IMR-90 (cell line): ENCODE results near the gene RFPL1. TPM values are rescaled to one million over a fixed set of nuclear protein-coding genes. Genes with fewer than 3 reads are reported as not detected.

Experiments
- ATAC-seq: fragments of 200-7000 bp; cut with Tn5 transposase; 2 replicates; pipeline ENCODE4 v1.9.1; 2020; ENCODE audit warnings: low read depth, mild to moderate bottlenecking, moderate library complexity
- BruUV-seq: library from RNA; stranded (reverse); fragments of 400-500 nt; replicated peaks from 2 replicates; lab custom pipeline; 2021; lab: Mats Ljungman, UMichigan
- CTCF ChIA-PET: fragments of 300-600 bp; formaldehyde crosslinking; extraction: SDS; loops from one replicate; lab custom pipeline; 2021; ENCODE audit warnings: antibody characterized with exemption; lab: Yijun Ruan, JAX
- POLR2A ChIA-PET: fragments of 300-600 bp; sonication (Branson Sonifier 250); formaldehyde crosslinking; loops from one replicate; lab custom pipeline; 2022; ENCODE audit warnings: antibody characterized with exemption; ENCODE audit not compliant: unreplicated experiment; lab: Charles Lee
- DNase-seq: peaks from one replicate; pipeline ENCODE4 v3.0.0; 2013
- H2AFZ ChIP-seq: replicated peaks from 2 replicates; pipeline ENCODE3; 2013; ENCODE audit warnings: low read length, mild to moderate bottlenecking; ENCODE audit not compliant: poor library complexity
- H2AK5ac ChIP-seq: 2 replicates; pipeline ENCODE4 v1.6.1; 2013; ENCODE audit warnings: low read depth, low read length, inconsistent platforms
- H2AK9ac ChIP-seq: replicated peaks from 2 replicates; pipeline ENCODE3; 2013; ENCODE audit warnings: mild to moderate bottlenecking, low read depth, low read length, moderate library complexity; ENCODE audit not compliant: poor library complexity
- H2BK120ac ChIP-seq: 2 replicates; pipeline ENCODE4 v1.6.1; 2013; ENCODE audit warnings: low read depth, low read length, inconsistent platforms
- H2BK15ac ChIP-seq: 3 replicates; pipeline ENCODE4 v1.6.1; 2013; ENCODE audit warnings: low read depth, low read length, inconsistent platforms
- H2BK20ac ChIP-seq: 2 replicates; pipeline ENCODE4 v1.6.1; 2013; ENCODE audit warnings: low read depth, mild to moderate bottlenecking, inconsistent platforms, low read length, moderate library complexity
- H2BK5ac ChIP-seq: 2 replicates; pipeline ENCODE4 v1.6.1; 2013; ENCODE audit warnings: mild to moderate bottlenecking, low read depth, low read length, inconsistent platforms; ENCODE audit not compliant: poor library complexity, severe bottlenecking
- H3K14ac ChIP-seq: replicated peaks from 2 replicates; pipeline ENCODE4 v1.6.1; 2013; ENCODE audit warnings: low read depth, low read length, inconsistent platforms
- H3K18ac ChIP-seq: 2 replicates; pipeline ENCODE4 v1.6.1; 2013; ENCODE audit warnings: low read depth, low read length, control low read depth
- H3K23ac ChIP-seq: 2 replicates; pipeline ENCODE4 v1.6.1; 2013; ENCODE audit warnings: low read depth, low read length, inconsistent platforms
- H3K27ac ChIP-seq: 2 replicates; pipeline ENCODE4 v1.5.1; 2013; ENCODE audit warnings: mild to moderate bottlenecking, control low read depth, low read length; ENCODE audit not compliant: insufficient read depth
- H3K27me3 ChIP-seq: 2 replicates; pipeline ENCODE4 v1.6.1; 2013; ENCODE audit warnings: low read length; ENCODE audit not compliant: control insufficient read depth, insufficient read depth
- H3K36me3 ChIP-seq: 2 replicates; pipeline ENCODE4 v1.6.1; 2013; ENCODE audit warnings: low read length, mixed read lengths; ENCODE audit not compliant: control insufficient read depth, insufficient read depth
- H3K4ac ChIP-seq: 2 replicates; pipeline ENCODE4 v1.6.1; 2013; ENCODE audit warnings: low read depth, low read length, inconsistent platforms
- H3K4me1 ChIP-seq: 2 replicates; pipeline ENCODE4 v1.6.1; 2013; ENCODE audit warnings: low read length, mixed read lengths; ENCODE audit not compliant: control insufficient read depth, insufficient read depth
- H3K4me2 ChIP-seq: 2 replicates; pipeline ENCODE4 v1.6.1; 2013; ENCODE audit warnings: low read depth, mild to moderate bottlenecking, control low read depth, low read length, moderate library complexity
- H3K4me3 ChIP-seq: 2 replicates; pipeline ENCODE4 v1.5.1; 2013; ENCODE audit warnings: low read depth, mild to moderate bottlenecking, control low read depth, low read length, moderate library complexity; ENCODE audit not compliant: insufficient read depth
- H3K56ac ChIP-seq: 2 replicates; pipeline ENCODE4 v1.6.1; 2013; ENCODE audit warnings: low read length, inconsistent platforms; ENCODE audit not compliant: insufficient read depth; ENCODE audit errors: extremely low read depth
- H3K79me1 ChIP-seq, 2 experiments: 2 replicates each; pipeline ENCODE4 v1.6.1; 2013; ENCODE audit warnings: low read length in 2 of 2, inconsistent platforms in 1 of 2, low read depth in 1 of 2
- H3K9ac ChIP-seq: 2 replicates; pipeline ENCODE4 v1.6.1; 2013; ENCODE audit warnings: low read depth, low read length, control low read depth
- H3K9me1 ChIP-seq: 2 replicates; pipeline ENCODE4 v1.6.1; 2013; ENCODE audit warnings: low read length, inconsistent platforms; ENCODE audit not compliant: insufficient read depth
- H3K9me3 ChIP-seq: 2 replicates; pipeline ENCODE4 v1.6.1; 2013; ENCODE audit warnings: low read length; ENCODE audit not compliant: control insufficient read depth, insufficient read depth
- H4K20me1 ChIP-seq: 2 replicates; pipeline ENCODE4 v1.6.1; 2013; ENCODE audit warnings: low read length, inconsistent platforms; ENCODE audit not compliant: insufficient read depth
- H4K5ac ChIP-seq: 2 replicates; pipeline ENCODE4 v1.6.1; 2013; ENCODE audit warnings: mild to moderate bottlenecking, low read depth, low read length, control low read depth
- H4K8ac ChIP-seq, 2 experiments: 2 replicates each; pipeline ENCODE4 v1.6.1; 2013; ENCODE audit warnings: low read depth in 2 of 2, low read length in 2 of 2, control low read depth in 1 of 2, inconsistent platforms in 1 of 2
- H4K91ac ChIP-seq: 2 replicates; pipeline ENCODE4 v1.6.1; 2013; ENCODE audit warnings: low read depth, low read length, inconsistent platforms; ENCODE audit not compliant: insufficient read depth
- CTCF ChIP-seq: conservative IDR thresholded peaks from 2 replicates; pipeline ENCODE4 v1.5.1; 2012; ENCODE audit warnings: mild to moderate bottlenecking, low read depth, low read length, improper control_type of control experiment
- MAFK ChIP-seq: IDR thresholded peaks from 2 replicates; pipeline ENCODE4 v1.6.1; 2012; ENCODE audit warnings: low read depth, low read length, improper control_type of control experiment
- MXI1 ChIP-seq: IDR thresholded peaks from 2 replicates; pipeline ENCODE4 v1.6.1; 2012; ENCODE audit warnings: low read depth, mild to moderate bottlenecking, low read length, moderate library complexity, borderline replicate concordance
- NFE2L2 ChIP-seq: fragments of 150-350 bp; IDR thresholded peaks from 2 replicates; pipeline ENCODE4 v1.6.1; 2016; ENCODE audit warnings: low read depth, mild to moderate bottlenecking, low read length
- RAD21 ChIP-seq: IDR thresholded peaks from 2 replicates; pipeline ENCODE4 v1.6.1; 2012; ENCODE audit warnings: low read length, improper control_type of control experiment
- RCOR1 ChIP-seq: IDR thresholded peaks from 2 replicates; pipeline ENCODE4 v1.6.1; 2012; ENCODE audit warnings: mild to moderate bottlenecking, low read length, improper control_type of control experiment; ENCODE audit not compliant: insufficient replicate concordance
- RFX5 ChIP-seq: IDR thresholded peaks from 2 replicates; pipeline ENCODE4 v1.8.0; 2012; ENCODE audit warnings: low read depth, mild to moderate bottlenecking, low read length, moderate library complexity
- WGBS, 2 experiments: methylation state at CpG; one replicate each; pipeline versions ENCODE4 v1.1.5 to v1.1.7; 2013; ENCODE audit warnings: missing lambda C conversion rate in 2 of 2; ENCODE audit not compliant: insufficient read length in 1 of 2; ENCODE audit errors: extremely low coverage in 2 of 2; 5-methylcytosine and 5-hydroxymethylcytosine counted together
- dilution Hi-C: fragments of 300-500 bp; cut with HindIII; formaldehyde crosslinking; loops from one replicate; pipeline ENCODE4 v1.14.3; 2018; ENCODE audit warnings: low sequenced_read_pairs; ENCODE audit not compliant: unreplicated experiment
- in situ Hi-C: fragments of 300-500 bp; cut with MboI; formaldehyde crosslinking; loops from 3 replicates; pipeline ENCODE4 v1.14.3; 2019; ENCODE audit warnings: low sequenced_read_pairs, inconsistent platforms, mixed read lengths
- intact Hi-C: fragments of 100-400 bp; cut with micrococcal nuclease; formaldehyde crosslinking; loops from 2 replicates; pipeline ENCODE4 v1.10.0; 2022
- polyA plus RNA-seq, 3 experiments: library from polyadenylated mRNA; depleted of rRNA; stranded (reverse); fragments of >200 nt; gene quantifications; 2 replicates each; pipeline ENCODE4 v1.2.3, GENCODE V29; 2012; ENCODE audit warnings: low replicate concordance in 1 of 3
- total RNA-seq: library from RNA; depleted of rRNA; stranded (reverse); fragments of >200 nt; gene quantifications from 2 replicates; pipeline ENCODE4 v1.2.3, GENCODE V29; 2012
- TF ChIP-seq, protein P1 (sequence below): fragments of 150-350 bp; IDR thresholded peaks from 2 replicates; pipeline ENCODE4 v1.6.1; 2016; ENCODE audit warnings: low read depth, mild to moderate bottlenecking, low read length, moderate library complexity, borderline replicate concordance

The RFPL1 gene
- total and polyA plus RNA-seq, 2 of the 4 experiments (the other 2 are of a cell fraction): not detected

DNA sequence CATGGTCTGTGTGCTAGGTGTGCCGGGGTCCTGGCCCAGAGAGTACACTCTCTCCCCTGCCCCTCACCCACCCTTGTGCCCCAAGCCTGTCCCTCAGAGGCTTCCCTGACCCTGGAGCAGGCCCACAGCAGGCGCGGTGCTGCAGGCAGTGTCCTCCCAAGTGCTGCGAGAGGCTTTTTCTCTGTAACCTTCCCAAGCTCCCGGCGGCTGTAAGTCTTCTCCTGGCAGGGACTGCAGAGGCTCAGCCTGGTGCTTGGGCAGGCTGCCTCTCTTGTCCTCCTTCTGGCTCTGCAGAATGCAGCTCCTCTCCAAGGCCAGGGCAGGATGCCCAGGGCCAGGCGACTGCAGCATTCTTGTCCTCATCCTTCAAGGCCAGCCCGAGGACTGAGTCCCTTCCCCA is 15.9 kb downstream of the RFPL1 start:
- Histone ChIP-seq H2AK9ac (no peak overlapping the region), H4K20me1 (no peaks in the 10 kb centered on the region), H3K4me1 (no peaks in the 10 kb centered on the region), H2BK15ac (no peak overlapping the region), H3K9ac (no peak overlapping the region), H3K4me2 (no peak overlapping the region), H3K79me1 (no peaks in the 10 kb centered on the region), H2AFZ (no peak overlapping the region), H4K8ac (no peak overlapping the region), H3K56ac (no peak overlapping the region), H2BK120ac (no peak overlapping the region), H3K36me3 (no peaks in the 10 kb centered on the region), H3K9me3 (no peaks in the 10 kb centered on the region), H3K4ac (no peak overlapping the region), H2BK20ac (no peak overlapping the region), H3K14ac (no peak overlapping the region), H2BK5ac (no peak overlapping the region), H3K18ac (no peak overlapping the region), H4K5ac (no peak overlapping the region), H3K9me1 (no peaks in the 10 kb centered on the region), H3K23ac (no peak overlapping the region), H4K91ac (no peak overlapping the region), H3K27me3 (peaks cover 11% of the 10 kb centered on the region), H2AK5ac (no peak overlapping the region), H3K27ac (no peak overlapping the region), H3K4me3 (no peak overlapping the region)
- WGBS, 2 experiments: 55% methylated on average over 4 of the region's 8 CpGs; no CpG with 5 or more reads in 1 of the 2 experiments
- ChIA-PET CTCF (no interaction called here), POLR2A (no interaction called here)
- in situ Hi-C loops (no loop called here), intact Hi-C loops (no loop called here), dilution Hi-C loops (no loop called here)
- BruUV-seq: no TSS peak
- ATAC-seq (no peak), DNase-seq (no peak)
- no peak for TF ChIP-seq NFE2L2
- TF ChIP-seq RAD21: no peak
- no peak for TF ChIP-seq MXI1
- TF ChIP-seq RFX5: no peak
- TF ChIP-seq MAFK: no peak
- TF ChIP-seq, protein P1, sequence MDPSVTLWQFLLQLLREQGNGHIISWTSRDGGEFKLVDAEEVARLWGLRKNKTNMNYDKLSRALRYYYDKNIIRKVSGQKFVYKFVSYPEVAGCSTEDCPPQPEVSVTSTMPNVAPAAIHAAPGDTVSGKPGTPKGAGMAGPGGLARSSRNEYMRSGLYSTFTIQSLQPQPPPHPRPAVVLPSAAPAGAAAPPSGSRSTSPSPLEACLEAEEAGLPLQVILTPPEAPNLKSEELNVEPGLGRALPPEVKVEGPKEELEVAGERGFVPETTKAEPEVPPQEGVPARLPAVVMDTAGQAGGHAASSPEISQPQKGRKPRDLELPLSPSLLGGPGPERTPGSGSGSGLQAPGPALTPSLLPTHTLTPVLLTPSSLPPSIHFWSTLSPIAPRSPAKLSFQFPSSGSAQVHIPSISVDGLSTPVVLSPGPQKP: no peak
- TF ChIP-seq CTCF: no peak
- no peak for TF ChIP-seq RCOR1
